RPMI7951 (cell line): ENCODE data around the gene ERC2. TPM values are rescaled to one million over a fixed set of nuclear protein-coding genes. Genes with fewer than 3 reads are reported as not detected.

ENCODE experiments used
- DNase-seq: peaks from one replicate; pipeline ENCODE4 v3.0.0-alpha.2; 2012; ENCODE audit warnings: low read depth
- total RNA-seq: library from RNA; depleted of rRNA; stranded (reverse); fragments of >200 nt; shearing (Covaris generic); gene quantifications from 2 replicates; pipeline ENCODE4 v1.2.3, GENCODE V29; 2014

Gene ERC2
- total RNA-seq, 1 experiment from 2014 or later, result 0.24 TPM

DNA sequence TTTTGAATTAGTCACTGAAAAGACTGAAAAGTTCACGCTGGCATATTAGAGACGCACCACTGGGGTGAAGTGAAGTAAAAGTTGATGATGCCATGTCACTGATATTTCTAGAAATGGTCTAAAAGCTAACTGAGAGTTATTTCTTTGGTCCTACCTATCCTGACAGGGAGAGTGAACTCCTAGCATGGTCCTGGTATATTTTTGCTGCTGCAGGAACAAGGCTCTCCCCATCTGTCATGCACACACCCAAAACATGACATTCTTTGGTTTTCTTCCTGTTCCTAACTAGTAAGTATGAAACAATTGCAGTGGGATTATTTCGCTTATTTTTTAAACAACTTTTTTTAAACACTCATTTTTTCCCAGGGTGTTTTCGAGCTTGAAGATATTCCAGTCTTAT, 466.7 kb downstream of the ERC2 start:
- no peak for DNase-seq

DNA sequence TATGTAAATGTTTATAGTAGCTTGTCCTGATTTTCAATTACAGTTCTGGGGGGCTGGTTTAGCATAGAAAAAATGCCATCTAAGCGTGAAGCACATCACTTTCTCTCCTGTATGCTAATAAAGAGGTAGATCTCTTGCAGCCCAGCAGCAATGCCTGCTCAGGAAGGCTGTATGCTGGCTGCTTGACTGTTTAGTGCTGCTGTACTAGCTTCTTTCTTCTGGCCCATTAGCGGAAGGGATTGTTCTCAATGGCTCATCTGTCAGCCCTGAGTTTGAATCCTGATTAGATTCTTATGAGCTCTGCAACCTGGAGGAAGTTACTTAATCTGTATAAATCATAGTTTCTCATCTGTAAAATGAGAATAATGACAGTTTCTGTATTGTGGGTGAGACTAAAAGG, 478.9 kb downstream of the ERC2 start:
- no peak for DNase-seq

DNA sequence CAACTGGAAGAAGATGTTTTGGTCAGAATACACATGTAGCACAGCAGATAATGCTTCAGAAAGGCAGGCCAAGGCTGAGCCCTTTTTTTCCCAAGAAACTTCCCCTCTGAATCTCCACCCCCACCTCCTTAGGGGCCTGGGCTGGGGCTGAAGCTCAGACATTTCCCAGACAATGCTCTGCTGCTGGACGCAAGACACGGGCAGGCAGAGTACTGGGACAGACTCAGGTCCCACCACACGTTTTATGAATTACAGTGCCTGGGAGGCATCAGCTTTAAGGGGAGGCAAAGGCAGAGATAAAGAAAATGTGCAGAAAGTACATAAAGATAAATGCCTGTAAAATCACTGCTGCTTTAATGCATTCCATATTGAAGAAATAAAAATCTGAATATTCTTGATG, 479.4 kb downstream of the ERC2 start:
- DNase-seq, result no peak

DNA sequence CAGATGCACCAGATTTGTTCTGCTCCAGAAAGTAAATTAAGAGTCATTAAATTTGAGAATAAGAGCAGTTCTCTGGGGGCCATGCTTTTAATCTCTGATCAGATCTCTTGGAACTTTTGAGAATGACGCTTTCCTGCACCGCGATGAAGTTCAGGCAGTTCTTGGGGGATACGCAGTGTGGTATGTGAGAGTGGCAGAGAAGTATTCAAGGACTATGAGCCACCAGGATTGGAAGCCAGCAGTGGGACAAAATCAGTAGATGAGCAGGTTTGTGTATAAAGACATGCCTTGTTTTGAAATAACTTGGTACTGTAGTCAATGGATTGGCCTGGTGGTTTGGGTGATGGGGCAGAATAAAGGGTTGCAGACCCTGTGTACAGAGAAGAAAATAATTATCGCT, 483.6 kb downstream of the ERC2 start:
- DNase-seq, result peak; percentile 53

DNA sequence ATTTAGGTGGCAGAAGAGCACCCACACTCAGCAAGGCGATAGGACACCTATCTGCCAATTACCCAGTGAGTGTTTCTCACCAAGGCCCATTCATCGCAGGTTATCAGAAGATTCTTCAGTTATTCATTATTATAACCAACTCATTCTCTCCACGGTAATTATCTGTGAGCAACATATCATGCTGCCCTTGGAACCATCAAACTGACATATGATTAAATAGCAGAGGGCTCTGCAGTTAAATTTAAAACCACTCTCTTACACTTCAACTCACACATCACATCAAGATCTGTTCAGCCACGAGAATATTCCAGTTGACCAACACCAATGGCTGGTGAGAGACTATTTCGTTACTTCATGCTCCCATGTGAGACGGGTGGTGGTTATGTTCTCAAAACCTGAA, 489.3 kb downstream of the ERC2 start:
- DNase-seq, result no peak

DNA sequence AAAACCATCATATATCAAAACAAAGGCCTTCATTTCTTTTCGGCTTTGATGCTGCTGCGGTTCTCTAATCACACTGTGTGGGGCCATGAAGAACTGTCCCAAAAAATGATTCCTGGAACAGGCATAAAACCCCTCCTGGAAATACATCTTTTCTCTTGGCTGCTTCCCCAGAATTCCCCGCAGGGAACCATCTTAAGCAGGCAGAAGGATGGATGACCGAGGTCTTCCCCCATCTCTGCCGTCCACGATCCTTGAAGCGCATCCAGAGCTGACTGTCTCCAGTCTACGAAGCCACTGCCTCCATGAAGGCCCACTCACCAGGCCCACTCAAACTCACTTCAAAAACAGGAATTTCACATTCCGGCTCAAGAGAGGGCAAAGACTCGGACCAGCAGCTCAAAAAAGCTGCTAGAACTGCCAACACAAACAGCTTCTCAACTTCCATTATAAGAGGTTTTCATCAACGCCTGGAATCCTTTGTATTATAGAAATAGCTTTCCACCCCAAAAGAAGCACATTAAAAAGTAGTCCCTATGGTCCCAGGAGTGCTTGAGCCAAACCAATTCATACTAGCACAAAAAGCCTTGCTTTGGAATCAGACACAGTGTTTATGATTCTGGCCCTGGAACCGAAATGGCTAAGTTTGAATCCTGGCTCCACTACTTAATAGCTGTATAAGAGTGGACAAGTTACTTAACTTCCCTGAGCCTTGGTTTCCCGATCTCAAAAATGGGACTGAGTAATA, 493.7 kb downstream of the ERC2 start:
- DNase-seq, result no peak

DNA sequence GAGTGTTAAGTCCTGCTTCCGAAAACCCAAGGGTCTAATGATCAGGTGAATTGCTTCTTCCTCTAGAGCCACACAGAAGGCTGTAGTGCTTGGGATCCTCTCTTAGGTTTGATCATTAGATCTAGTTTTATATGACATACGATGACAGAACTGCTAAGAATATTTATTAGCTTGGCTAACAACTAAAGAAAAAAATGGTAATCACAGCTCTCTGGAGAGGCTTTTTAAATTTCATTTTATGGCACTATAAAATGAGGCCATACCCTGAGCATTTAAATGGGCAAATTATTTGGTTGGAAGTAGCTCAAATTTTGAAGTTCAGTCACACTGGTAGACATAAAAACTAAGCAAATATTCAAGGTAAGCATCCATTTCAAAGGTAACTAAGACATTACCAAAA, 498.6 kb downstream of the ERC2 start:
- no peak for DNase-seq

DNA sequence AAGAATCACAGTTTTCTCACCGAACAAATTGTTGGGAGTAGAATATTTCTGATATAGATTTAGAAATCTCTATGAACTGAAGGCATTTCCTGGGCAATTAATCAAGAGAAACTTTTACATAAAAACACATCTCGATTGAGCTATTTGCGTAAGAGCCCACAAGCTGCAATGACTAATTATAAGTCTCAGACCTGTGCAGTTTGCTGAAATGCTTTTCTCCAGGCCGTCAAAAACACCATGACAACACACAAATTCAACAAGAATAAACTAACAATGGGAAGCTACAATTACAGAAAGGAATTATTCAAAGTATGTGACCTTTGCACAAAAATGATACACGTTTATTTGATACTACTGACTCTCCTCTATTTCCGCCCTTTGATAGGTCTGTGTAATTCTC, 499.9 kb downstream of the ERC2 start:
- no peak for DNase-seq

DNA sequence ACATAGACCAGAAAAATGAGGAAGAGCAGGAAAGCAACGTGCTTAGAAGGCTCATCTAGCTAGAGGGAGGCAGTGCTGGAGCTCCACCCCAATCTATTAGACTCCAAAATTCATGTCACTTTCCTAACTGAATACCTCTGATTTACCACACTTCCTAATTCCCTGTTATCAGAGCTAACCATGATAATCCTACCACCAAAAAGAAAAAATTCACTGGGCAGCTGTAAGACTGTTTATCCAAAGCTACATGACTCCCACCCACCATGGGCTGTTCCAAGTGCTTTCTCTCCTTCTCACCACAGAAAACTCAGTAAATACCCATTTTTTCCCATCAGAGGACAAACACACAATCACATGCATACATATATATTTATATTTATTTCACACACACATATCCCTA, 501.7 kb downstream of the ERC2 start:
- DNase-seq, result no peak

DNA sequence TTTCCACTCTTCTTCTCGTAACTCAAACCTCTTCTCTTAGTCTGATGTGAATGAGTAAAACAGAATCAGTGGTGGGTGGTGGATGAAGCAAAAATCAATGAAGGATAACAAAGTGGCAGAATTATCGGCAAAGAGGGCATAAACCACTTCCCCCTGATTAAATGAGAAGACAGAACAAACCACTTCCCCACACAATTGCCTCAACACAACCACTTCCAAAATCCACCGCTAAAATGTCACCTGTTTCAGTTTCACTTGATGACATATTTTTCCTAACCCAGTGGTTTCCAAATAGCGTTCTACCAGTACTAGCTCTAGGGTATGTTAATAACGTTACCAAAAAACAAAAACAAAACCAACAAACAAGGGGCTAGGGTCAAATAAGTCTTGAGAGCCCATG, 502.5 kb downstream of the ERC2 start:
- no peak for DNase-seq

DNA sequence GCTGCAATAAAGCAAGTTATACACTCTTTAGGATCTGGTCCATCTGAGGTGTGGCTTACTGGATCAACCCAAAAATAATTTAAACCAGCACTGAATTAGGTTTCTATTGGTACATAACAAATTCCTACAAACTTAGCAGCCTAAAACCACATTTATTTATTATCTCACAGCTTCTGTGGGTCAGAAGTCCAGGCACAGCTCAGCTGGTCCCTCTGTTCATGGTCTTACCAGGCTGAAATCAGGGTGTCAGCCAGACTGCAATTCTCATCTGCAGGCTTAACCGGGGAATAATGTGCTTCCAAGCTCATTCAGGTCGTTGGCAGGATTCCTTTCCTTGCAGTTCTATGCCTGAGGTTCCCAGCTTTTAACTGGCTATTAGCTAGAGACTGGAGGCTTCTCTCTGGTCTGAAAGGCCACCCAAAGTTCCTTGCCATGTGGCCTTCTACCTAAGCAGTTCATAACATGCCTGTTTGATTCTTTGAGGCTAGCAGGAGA, 503.7 kb downstream of the ERC2 start:
- no peak for DNase-seq

DNA sequence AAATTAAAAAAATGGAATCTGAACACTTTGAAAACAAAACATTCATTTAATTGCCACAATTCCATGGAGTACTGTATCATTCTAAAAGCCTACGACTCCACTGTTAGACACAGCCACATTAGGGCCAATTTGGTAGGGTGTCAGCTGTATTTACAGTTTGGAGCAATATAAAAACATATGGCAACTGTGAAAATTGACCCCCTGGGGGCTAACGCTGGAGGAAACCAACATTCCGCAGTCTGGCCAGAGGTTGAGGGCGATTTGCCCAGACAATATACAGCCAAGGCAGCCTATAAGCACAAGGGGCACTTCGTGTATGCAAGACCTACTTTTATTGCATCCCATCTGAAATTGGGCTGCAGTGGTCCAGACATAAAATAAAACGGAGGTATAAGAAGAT, 504.7 kb downstream of the ERC2 start:
- no peak for DNase-seq

DNA sequence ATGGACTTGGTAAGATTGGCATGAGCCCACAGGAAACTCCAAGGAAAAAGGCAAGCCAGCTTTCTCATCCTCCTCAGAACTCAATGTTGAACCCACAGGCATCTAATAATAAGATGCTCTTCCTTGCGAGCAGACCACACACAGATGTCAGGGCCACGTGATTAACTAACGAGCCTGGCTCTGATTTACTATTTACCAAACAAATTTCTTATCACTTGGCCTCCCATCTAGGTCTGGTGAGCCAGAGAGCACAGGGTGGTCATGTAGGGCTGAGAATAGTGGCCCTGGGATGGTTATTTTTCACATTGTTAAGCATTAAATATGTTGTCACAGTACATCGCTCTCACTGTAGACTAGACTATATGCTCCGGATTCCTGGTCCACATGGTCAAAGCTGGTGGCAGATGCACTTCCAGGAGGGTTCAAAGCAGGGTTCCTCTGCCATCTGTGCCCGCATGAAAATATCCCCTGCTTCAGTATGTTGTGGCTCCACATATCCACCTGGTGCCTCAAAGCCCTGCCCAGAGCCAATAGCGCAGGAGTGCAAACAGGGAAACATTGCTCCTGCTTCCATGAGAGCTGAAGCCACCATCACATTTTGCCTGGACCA, 508.7 kb downstream of the ERC2 start:
- no peak for DNase-seq

DNA sequence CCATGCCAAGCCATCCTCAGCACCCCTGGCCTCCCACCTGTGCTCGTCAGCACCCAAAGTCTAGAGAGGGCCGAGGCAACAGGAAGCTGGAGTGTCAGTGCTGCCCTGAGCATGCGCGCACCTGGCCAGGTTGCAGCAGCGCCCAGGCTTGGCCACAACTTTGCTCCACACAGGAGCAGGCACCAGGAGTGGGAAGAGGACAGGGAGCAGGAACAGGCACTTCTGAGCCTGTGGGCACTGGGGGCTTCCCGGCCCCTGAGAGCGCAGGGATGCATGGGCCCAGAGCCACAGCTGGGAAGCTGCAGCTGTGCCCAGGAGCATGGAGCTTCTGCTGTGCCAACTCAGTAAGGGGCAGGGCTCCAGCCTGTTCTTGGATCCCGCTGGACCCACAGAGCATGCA, 509.7 kb downstream of the ERC2 start:
- no peak for DNase-seq

DNA sequence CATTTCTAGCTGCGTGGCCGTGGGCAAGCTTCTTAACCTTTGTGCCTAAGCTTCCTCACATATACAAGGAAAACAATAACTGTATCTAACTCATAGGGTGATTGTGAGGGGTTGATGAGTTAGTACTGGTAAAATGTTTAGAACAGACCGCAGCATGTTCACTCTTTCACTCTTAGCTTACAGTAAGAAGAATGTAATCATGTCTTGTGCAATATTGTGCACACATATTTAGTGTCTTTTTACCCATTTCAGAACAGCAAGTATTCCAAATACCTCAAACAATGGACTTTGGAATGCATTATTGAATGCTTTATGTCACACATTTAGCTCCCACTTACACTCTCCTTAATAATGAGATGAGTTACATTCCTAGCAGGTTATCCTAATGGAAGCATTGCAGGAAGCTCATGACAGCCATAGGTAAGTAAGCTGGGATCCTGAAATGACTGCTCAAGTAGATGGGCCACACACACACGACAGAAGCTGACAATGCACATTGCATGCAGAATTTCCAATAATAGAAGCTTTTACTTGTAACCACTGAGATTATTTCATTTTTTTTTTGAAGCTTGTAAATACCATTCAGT, 512.3 kb downstream of the ERC2 start:
- no peak for DNase-seq

DNA sequence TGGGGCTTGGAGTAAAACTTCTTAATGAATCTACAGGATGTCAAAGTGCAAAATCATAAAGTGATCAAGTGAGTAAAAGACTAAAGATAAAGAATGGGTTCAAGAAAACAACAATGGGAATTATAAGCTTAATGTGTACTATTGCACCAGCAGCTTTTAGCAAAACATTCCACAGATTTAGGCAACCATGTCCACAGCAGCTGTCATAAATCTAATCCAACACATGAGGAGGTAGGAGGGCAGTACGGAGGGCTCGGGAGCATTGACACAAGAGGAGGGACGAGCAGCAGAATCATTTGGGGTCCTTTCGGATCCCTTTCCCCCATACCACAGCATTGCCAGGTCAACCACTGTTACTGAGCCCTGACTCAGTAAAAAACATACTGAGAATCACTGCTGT, 516.9 kb downstream of the ERC2 start:
- DNase-seq, result no peak

DNA sequence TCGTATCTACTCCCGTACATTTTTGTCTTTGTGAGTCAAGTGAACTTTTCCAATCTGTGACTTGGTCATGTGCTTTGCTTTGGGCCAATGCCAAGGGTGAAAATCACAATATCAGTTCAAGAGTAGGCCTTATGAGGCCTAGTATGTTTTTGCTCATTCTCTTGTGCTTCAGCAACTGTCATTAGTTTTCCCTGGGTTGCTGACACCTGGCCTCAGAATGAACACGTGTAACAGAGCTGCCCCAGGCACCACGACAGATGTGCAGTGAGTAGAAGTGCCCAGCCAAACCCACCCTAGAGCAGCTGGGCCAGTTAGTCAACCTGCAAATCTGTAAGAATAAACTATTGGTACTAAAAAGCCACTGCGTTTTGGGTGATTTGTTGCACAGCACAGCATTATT, 520.9 kb downstream of the ERC2 start:
- no peak for DNase-seq

DNA sequence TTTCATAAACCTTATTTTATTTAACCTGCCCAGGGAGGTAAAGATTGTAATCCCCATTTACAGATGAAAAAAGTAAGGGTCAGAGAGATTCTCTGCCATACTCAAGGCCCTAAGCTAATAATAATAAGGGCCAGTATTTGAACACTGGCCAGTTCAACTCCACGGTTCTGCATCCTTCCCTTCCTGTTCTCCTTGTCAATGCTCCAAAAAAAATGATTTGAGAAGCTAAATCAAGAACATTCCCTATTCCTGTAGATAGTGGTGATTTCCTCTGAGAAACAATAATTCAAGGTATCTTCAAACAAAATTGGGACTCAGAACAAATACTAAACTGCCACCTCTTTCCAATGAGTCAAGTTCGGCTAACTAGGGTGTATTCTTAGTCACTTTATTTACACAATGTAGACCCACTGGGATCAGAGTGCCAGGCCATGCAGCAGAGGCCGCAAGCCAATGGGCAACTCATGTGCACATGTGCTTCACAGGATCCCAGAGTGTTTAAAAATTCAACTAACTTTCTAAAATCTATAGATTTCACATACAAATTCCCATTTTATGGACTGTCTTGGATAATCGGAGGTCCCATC, 521.6 kb downstream of the ERC2 start:
- no peak for DNase-seq

DNA sequence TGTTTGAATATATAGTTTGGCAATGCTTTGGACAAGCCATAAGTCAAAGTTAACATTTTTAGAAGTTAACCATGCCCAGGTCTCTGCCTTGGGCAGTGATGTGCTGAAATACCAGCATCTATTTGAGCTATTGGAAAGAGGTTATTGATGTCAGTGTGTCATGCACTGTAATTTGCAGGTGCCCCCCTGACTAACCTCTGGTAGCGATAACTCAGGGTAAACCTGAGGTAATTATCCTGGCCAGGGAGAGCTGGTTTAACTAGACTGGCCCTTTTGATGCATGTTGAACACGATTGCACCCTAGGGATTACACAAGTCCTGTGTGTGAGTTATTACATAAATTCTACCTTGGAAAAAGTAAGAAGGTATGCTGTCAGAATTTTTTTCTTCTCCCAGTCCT, 525.4 kb downstream of the ERC2 start:
- DNase-seq, result no peak

DNA sequence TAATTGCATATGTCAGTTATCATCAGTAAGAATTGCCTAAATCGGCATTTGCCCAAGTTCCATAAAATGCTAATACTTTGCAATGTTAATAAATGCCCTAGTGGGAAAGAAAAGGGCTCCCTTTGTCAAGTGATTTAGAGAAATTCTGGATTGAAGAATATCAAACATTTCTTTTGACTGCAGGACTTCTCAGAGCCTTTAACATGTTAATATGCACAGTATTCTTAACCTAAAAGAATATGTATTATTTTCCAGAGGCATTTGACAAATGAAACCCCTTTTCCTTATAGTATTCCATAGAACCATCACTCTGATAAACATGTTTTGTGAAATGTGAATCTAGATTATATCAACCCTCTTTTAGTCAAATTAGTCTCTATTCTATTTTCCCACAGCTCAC, 529.0 kb downstream of the ERC2 start:
- no peak for DNase-seq

DNA sequence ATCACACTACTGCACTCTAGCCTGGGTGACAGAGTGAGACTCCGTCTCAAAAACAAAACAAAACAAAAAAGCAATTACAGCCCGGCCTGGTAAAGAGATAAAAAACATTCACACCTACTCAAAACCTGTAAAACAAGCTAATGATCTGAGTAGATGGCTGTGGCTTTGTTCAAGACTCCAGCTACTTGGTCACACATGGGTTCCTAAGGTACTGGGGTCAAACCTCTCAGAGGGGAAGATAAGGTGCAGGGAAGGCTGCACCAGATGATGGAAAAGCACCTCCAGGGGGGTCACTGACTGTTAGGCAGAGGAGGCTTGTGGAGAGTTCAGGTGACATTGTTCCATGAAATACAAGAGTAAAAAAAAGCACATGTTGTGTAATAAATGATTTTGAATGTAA, 531.0 kb downstream of the ERC2 start:
- DNase-seq, result no peak

DNA sequence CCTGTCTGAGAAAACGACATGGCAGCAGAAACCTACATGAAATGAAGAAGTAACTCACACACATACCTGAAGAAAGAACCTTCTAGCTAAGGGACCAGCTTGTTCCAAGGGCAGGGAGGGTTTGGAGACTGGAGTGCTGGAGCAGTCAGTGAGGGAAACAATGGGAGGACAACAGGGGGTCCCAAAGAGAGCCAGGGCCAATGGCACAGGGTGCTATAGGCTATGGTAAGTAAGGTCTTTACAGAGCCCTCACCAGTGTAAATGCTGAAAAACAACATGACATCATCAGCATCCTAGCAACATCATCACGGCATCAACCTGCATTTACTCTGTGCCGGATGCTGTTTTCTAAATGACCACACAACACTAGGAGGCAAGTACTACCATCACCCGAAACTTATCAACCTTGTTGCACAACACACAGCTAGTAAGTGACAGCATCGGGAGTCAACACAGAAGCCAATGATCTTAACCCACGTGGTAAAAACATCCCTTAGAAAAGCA, 531.7 kb downstream of the ERC2 start:
- DNase-seq, result no peak

DNA sequence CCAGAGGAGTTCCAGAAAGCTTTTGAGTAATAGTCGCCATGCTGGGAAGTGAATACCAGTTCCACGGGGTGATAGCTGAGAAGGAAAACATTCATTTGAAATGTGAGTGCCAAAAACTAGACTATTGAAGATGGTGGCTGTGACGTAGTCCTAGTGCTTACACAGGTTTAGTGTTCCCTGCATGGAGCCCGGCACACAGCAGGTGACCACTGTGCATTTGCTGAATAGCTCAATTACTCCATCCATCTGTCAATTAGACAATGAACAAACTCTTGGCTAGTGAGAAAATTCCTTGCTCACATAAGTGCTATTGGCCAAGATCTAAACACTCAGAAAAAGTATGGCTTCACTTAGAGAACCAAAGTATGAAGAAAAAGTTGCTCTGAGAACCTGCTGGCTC, 533.0 kb downstream of the ERC2 start:
- DNase-seq, result no peak
